ENCODE results near the gene PTTG1IP2.

GRCh38 chr7:90552521-90552920 is 83.1 kb downstream of the PTTG1IP2 start:
- TF ChIP-seq CTCF (IDR thresholded peaks at IDR 0.05; ENCODE audit: insufficient read depth, low read depth, low read length) (no peak), EZH2 (IDR thresholded peaks at IDR 0.05; ENCODE audit: insufficient read depth, low read length) (no peak)

Measured in astrocyte (in vitro differentiated cells and primary cell).